ENCODE data around the gene SMC1B. TPM values are rescaled to one million over a fixed set of nuclear protein-coding genes. Genes with fewer than 3 reads are reported as not detected.

Gene SMC1B
- total RNA-seq, 1 donor from 2014 or later, result 0.13 TPM

DNA sequence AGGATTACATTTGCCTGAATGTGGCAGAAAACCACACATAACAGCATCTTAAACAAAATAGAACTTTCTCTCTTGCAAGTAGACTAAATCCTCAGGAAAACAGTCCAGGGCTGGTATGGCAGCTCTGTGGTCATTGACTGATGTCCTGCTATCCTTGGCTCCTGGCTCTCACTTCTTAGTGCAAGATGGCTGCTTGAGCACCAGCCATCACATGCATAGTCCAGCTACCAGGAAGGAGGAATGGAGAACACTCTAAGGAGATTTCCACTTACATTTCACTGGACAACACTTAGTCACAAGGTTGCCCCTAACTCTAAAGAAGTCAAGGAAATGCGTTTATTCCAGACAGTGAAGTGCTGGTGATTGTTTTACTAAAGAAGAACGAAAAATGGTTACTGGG lies 13.7 kb upstream of the SMC1B start:
- no peak for DNase-seq
- Mint-ChIP-seq H3K4me3 (no peak overlapping the region), H3K4me1 (peaks cover 31% of the 10 kb centered on the region), H3K9me3 (no peaks in the 10 kb centered on the region), H3K27me3 (no peaks in the 10 kb centered on the region), H3K36me3 (ENCODE audit: low read depth) (no peaks in the 10 kb centered on the region), H3K27ac (no peak overlapping the region)
- intact Hi-C loops (cut with micrococcal nuclease), result no loop called here
- ChIA-PET CTCF (no interaction called here), POLR2A (no interaction called here)
- no peak for ATAC-seq (ENCODE audit: low read depth)
- TF ChIP-seq, protein P1, sequence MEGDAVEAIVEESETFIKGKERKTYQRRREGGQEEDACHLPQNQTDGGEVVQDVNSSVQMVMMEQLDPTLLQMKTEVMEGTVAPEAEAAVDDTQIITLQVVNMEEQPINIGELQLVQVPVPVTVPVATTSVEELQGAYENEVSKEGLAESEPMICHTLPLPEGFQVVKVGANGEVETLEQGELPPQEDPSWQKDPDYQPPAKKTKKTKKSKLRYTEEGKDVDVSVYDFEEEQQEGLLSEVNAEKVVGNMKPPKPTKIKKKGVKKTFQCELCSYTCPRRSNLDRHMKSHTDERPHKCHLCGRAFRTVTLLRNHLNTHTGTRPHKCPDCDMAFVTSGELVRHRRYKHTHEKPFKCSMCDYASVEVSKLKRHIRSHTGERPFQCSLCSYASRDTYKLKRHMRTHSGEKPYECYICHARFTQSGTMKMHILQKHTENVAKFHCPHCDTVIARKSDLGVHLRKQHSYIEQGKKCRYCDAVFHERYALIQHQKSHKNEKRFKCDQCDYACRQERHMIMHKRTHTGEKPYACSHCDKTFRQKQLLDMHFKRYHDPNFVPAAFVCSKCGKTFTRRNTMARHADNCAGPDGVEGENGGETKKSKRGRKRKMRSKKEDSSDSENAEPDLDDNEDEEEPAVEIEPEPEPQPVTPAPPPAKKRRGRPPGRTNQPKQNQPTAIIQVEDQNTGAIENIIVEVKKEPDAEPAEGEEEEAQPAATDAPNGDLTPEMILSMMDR (IDR thresholded peaks at IDR 0.05), result no peak

DNA sequence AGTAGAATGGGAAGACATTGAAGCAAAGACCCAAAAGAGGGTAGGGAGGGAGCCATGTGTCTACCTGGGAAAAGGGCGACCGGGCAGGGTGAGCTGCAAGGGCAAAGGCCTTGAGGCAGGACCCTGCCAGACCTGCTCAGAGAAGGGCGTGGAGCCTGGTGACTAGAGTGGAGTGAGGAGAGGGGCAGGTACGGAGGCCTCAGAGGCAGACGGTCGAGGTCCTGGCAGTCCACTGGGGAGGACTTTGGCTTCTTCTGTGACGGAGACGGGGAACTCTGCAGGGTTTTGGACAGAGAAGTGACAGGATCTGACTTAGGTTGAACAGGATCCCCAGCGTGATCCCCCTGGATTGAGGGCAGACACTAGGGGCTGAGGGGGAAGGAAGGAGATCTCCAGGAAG lies 13.0 kb upstream of the SMC1B start:
- H3K36me3 Mint-ChIP-seq (ENCODE audit: low read depth), result no peaks in the 10 kb centered on the region
- H3K9me3 Mint-ChIP-seq, result no peaks in the 10 kb centered on the region
- H3K4me3 Mint-ChIP-seq, result no peak overlapping the region
- TF ChIP-seq, protein P1 (IDR thresholded peaks at IDR 0.05), result no peak
- H3K27ac Mint-ChIP-seq, result no peak overlapping the region
- DNase-seq (no peak), ATAC-seq (ENCODE audit: low read depth) (no peak)
- ChIA-PET POLR2A (no interaction called here), CTCF (no interaction called here)
- peaks cover 26% of the 10 kb centered on the region for H3K4me1 Mint-ChIP-seq
- intact Hi-C loops (cut with micrococcal nuclease), result no loop called here
- H3K27me3 Mint-ChIP-seq, result no peaks in the 10 kb centered on the region

DNA sequence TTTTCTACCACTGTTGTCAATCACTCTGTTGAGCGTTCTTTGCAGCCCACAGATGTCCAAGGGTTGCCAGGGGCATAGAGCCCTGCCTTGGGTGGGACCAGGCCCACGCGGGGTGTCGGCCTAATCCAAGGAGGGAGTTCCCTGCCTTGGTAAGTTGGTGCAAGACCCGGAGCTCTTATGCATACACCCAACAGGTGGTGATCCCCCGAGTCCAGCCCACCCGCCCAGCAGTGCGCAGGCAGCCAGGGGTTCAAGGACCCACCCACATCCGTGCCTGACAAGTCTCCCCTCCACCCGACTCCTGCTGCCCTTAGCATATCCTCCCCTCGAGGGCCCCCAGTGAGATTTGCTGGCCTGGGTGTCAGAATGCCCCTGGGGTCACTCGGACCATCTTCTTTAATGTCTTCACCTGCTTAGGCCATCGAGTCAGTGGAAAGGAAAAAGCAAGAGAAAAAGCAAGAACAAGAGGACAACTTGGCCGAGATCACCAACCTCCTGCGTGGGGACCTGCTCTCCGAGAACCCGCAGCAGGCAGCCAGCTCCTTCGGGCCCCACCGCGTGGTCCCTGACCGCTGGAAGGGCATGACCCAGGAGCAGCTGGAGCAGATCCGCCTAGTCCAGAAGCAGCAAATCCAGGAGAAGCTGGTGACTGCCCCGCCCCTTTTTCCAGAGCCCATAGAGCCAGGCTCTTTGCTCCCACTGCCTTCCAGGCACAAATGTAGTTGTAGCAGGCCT lies 12.3 kb upstream of the SMC1B start:
- intact Hi-C loops (cut with micrococcal nuclease), result no loop called here
- no peak overlapping the region for H3K27ac Mint-ChIP-seq
- ChIA-PET POLR2A (no interaction called here), CTCF (no interaction called here)
- DNase-seq, result no peak
- no peaks in the 10 kb centered on the region for H3K36me3 Mint-ChIP-seq (ENCODE audit: low read depth)
- no peak for ATAC-seq (ENCODE audit: low read depth)
- H3K4me1 Mint-ChIP-seq, result peaks cover 26% of the 10 kb centered on the region
- no peak overlapping the region for H3K4me3 Mint-ChIP-seq
- H3K9me3 Mint-ChIP-seq, result no peaks in the 10 kb centered on the region
- TF ChIP-seq, protein P1 (IDR thresholded peaks at IDR 0.05), result no peak
- no peaks in the 10 kb centered on the region for H3K27me3 Mint-ChIP-seq

DNA sequence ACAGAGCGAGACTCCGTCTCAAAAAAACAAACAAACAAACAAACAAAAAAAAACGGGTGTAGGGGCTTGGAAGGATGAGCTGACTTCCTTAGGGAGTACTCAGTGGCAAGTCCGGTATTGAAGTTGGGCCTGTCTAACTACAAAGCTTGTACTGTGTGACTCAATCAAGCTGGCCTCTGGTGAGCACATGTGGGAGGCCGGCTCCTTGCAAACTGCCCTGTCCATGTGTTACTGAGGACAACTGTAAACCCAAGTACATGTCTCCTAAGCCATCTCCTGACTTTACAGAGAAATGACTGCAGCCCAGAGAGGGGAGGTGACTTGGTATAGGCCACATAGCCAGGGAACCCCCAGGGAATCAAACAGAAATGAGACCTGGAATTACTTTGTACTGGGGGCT lies 11.7 kb upstream of the SMC1B start:
- Mint-ChIP-seq H3K27me3 (no peaks in the 10 kb centered on the region), H3K36me3 (ENCODE audit: low read depth) (no peaks in the 10 kb centered on the region), H3K9me3 (no peaks in the 10 kb centered on the region), H3K4me3 (no peak overlapping the region), H3K4me1 (peaks cover 26% of the 10 kb centered on the region), H3K27ac (no peak overlapping the region)
- DNase-seq (no peak), ATAC-seq (ENCODE audit: low read depth) (no peak)
- intact Hi-C loops (cut with micrococcal nuclease), result no loop called here
- TF ChIP-seq, protein P1 (IDR thresholded peaks at IDR 0.05), result no peak
- POLR2A ChIA-PET, result no interaction called here
- CTCF ChIA-PET, result no interaction called here

DNA sequence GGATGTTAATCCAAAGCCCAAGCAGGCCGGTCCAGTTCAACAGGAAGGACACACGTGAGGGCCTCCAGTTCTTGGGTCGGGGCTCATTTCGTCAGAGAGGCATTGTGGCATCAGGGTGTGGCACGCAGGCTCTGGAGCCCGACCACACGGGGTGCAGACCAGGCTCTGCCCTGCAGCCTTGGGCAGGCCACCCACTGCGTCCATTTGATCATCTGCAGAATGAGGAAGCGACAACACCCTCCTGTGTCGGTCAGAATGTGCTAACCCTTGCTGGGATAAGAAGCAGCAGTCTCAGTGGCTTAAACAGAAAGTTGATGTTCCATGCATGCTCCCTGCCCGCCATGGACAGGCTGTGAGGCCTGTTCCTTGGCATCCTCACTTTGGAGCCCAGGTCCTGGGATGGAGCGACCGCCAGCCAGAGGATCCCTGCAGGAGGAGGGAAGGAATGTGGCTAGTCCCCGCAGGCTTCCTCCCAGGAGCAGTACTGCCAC lies 10.9 kb upstream of the SMC1B start:
- Mint-ChIP-seq H3K27ac (no peak overlapping the region), H3K9me3 (no peaks in the 10 kb centered on the region), H3K27me3 (no peaks in the 10 kb centered on the region), H3K36me3 (ENCODE audit: low read depth) (no peaks in the 10 kb centered on the region), H3K4me3 (no peak overlapping the region), H3K4me1 (peaks cover 21% of the 10 kb centered on the region)
- POLR2A ChIA-PET, result no interaction called here
- TF ChIP-seq, protein P1 (IDR thresholded peaks at IDR 0.05), result no peak
- no peak for DNase-seq
- CTCF ChIA-PET, result no interaction called here
- intact Hi-C loops (cut with micrococcal nuclease), result no loop called here
- ATAC-seq (ENCODE audit: low read depth), result no peak
